ENCODE results near the gene VWA8. TPM values are rescaled to one million over a fixed set of nuclear protein-coding genes. Genes with fewer than 3 reads are reported as not detected.

The VWA8 gene
- total and polyA plus RNA-seq, 4 donors: 7.1 to 50.3 (median 12.4) TPM

DNA sequence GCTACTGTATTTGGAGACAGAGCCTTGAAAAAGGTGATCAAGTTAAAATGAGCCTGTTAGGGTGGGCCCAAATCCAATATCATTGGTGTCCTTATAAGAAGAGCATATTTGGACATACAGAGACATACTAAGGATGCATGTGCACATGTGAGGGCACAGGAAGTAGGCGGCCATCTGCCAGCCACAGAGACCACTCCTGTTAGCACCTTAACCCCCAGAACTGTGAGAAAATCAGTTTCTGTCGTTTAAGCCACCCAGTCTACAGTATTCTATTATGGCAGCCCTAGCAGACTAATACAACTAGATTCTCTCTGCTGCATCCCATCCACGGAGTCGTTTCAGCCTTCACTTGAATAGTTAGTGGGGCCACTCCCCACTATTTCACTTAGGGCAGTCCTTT lies 48.1 kb upstream of the VWA8 start:
- no peaks in the 10 kb centered on the region for H3K36me3 ChIP-seq (ENCODE audit: control insufficient read depth in 4 of 4, insufficient read depth in 3 of 4, low read depth in 1 of 4, low read length in 3 of 4)
- 92% methylated on average over 4 of the region's 4 CpGs for WGBS
- no peak overlapping the region for H3K4me3 ChIP-seq (ENCODE audit: low read depth in 1 of 3, low read length in 3 of 3)
- no peaks in the 10 kb centered on the region for H3K27me3 ChIP-seq (ENCODE audit: control insufficient read depth in 4 of 4, insufficient read depth in 4 of 4, low read length in 3 of 4)
- H3K27ac ChIP-seq (ENCODE audit: low read depth in 1 of 2, low read length in 2 of 2): no peak overlapping the region
- H3K9ac ChIP-seq (ENCODE audit: low read depth in 1 of 2, low read length in 2 of 2): no peak overlapping the region
- no peaks in the 10 kb centered on the region for H3K9me3 ChIP-seq (ENCODE audit: control insufficient read depth in 4 of 4, low read length in 3 of 4)
- H3K4me1 ChIP-seq (ENCODE audit: control insufficient read depth in 4 of 4, insufficient read depth in 4 of 4, low read length in 3 of 4): peaks cover 0 to 5% (median 2%) of the 10 kb centered on the region in 4 donors
- TF ChIP-seq, protein P1, sequence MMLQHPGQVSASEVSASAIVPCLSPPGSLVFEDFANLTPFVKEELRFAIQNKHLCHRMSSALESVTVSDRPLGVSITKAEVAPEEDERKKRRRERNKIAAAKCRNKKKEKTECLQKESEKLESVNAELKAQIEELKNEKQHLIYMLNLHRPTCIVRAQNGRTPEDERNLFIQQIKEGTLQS (IDR thresholded peaks at IDR 0.05): no peak
- no peak for TF ChIP-seq HNF4A (conservative IDR thresholded peaks at IDR 0.05)
- no peak for TF ChIP-seq YY1 (IDR thresholded peaks at IDR 0.05)
- no peak for TF ChIP-seq SP1 (IDR thresholded peaks at IDR 0.05)
- TF ChIP-seq, protein P2, sequence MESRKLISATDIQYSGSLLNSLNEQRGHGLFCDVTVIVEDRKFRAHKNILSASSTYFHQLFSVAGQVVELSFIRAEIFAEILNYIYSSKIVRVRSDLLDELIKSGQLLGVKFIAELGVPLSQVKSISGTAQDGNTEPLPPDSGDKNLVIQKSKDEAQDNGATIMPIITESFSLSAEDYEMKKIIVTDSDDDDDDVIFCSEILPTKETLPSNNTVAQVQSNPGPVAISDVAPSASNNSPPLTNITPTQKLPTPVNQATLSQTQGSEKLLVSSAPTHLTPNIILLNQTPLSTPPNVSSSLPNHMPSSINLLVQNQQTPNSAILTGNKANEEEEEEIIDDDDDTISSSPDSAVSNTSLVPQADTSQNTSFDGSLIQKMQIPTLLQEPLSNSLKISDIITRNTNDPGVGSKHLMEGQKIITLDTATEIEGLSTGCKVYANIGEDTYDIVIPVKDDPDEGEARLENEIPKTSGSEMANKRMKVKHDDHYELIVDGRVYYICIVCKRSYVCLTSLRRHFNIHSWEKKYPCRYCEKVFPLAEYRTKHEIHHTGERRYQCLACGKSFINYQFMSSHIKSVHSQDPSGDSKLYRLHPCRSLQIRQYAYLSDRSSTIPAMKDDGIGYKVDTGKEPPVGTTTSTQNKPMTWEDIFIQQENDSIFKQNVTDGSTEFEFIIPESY (IDR thresholded peaks at IDR 0.05): no peak
- TF ChIP-seq JUND (IDR thresholded peaks at IDR 0.05): no peak
- TF ChIP-seq TAF1 (conservative IDR thresholded peaks at IDR 0.05): no peak
- TF ChIP-seq, protein P3, sequence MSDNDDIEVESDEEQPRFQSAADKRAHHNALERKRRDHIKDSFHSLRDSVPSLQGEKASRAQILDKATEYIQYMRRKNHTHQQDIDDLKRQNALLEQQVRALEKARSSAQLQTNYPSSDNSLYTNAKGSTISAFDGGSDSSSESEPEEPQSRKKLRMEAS (IDR thresholded peaks at IDR 0.05): no peak
- TF ChIP-seq RAD21 (IDR thresholded peaks at IDR 0.05): no peak
- TF ChIP-seq GABPA (IDR thresholded peaks at IDR 0.05 in 1 of 2, conservative IDR thresholded peaks at IDR 0.05 in 1 of 2): no peak
- no peak for DNase-seq (ENCODE audit: low spot score)

DNA sequence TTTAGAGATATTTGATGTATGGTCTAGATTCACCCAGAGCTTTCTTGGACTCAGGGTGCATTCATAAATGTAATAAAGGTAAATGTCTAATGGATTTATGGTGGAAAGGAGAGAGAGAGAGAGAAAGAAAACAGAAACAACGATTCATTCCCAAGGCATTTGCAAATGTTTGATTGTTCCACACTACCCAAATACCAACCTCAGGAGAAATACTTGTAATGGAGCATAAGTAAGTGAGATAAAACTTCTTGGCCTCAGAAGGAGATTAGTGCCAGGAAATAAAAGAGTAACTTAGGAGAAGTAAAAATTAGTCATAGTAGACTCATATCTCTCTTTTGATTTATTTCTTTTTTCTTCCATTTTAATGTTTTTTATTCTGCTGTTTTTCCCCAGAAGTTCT lies 46.9 kb upstream of the VWA8 start:
- Histone ChIP-seq H3K4me3 (ENCODE audit: low read depth in 1 of 3, low read length in 3 of 3) (no peak overlapping the region), H3K9me3 (ENCODE audit: control insufficient read depth in 4 of 4, low read length in 3 of 4) (no peaks in the 10 kb centered on the region), H3K27me3 (ENCODE audit: control insufficient read depth in 4 of 4, insufficient read depth in 4 of 4, low read length in 3 of 4) (no peaks in the 10 kb centered on the region), H3K27ac (ENCODE audit: low read depth in 1 of 2, low read length in 2 of 2) (no peak overlapping the region), H3K9ac (ENCODE audit: low read depth in 1 of 2, low read length in 2 of 2) (no peak overlapping the region), H3K36me3 (ENCODE audit: control insufficient read depth in 4 of 4, insufficient read depth in 3 of 4, low read depth in 1 of 4, low read length in 3 of 4) (no peaks in the 10 kb centered on the region), H3K4me1 (ENCODE audit: control insufficient read depth in 4 of 4, insufficient read depth in 4 of 4, low read length in 3 of 4) (peaks cover 0 to 5% (median 2%) of the 10 kb centered on the region in 4 donors)
- TF ChIP-seq GABPA (IDR thresholded peaks at IDR 0.05 in 1 of 2, conservative IDR thresholded peaks at IDR 0.05 in 1 of 2): no peak
- no peak for TF ChIP-seq SP1 (IDR thresholded peaks at IDR 0.05)
- TF ChIP-seq NR2F2 (IDR thresholded peaks at IDR 0.05): no peak
- TF ChIP-seq, protein P1 (IDR thresholded peaks at IDR 0.05): no peak
- TF ChIP-seq, protein P3 (IDR thresholded peaks at IDR 0.05): no peak
- no peak for TF ChIP-seq HNF4G (IDR thresholded peaks at IDR 0.05)
- TF ChIP-seq, protein P4, sequence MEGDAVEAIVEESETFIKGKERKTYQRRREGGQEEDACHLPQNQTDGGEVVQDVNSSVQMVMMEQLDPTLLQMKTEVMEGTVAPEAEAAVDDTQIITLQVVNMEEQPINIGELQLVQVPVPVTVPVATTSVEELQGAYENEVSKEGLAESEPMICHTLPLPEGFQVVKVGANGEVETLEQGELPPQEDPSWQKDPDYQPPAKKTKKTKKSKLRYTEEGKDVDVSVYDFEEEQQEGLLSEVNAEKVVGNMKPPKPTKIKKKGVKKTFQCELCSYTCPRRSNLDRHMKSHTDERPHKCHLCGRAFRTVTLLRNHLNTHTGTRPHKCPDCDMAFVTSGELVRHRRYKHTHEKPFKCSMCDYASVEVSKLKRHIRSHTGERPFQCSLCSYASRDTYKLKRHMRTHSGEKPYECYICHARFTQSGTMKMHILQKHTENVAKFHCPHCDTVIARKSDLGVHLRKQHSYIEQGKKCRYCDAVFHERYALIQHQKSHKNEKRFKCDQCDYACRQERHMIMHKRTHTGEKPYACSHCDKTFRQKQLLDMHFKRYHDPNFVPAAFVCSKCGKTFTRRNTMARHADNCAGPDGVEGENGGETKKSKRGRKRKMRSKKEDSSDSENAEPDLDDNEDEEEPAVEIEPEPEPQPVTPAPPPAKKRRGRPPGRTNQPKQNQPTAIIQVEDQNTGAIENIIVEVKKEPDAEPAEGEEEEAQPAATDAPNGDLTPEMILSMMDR (IDR thresholded peaks at IDR 0.05; ENCODE audit: low read depth, low read length, missing input control): no peak
- no peak for TF ChIP-seq TAF1 (conservative IDR thresholded peaks at IDR 0.05)
- TF ChIP-seq FOXA1 (IDR thresholded peaks at IDR 0.05): no peak
- no peak for TF ChIP-seq HNF4A (conservative IDR thresholded peaks at IDR 0.05)
- TF ChIP-seq YY1 (IDR thresholded peaks at IDR 0.05): no peak
- TF ChIP-seq RAD21 (IDR thresholded peaks at IDR 0.05): no peak
- TF ChIP-seq, protein P5, sequence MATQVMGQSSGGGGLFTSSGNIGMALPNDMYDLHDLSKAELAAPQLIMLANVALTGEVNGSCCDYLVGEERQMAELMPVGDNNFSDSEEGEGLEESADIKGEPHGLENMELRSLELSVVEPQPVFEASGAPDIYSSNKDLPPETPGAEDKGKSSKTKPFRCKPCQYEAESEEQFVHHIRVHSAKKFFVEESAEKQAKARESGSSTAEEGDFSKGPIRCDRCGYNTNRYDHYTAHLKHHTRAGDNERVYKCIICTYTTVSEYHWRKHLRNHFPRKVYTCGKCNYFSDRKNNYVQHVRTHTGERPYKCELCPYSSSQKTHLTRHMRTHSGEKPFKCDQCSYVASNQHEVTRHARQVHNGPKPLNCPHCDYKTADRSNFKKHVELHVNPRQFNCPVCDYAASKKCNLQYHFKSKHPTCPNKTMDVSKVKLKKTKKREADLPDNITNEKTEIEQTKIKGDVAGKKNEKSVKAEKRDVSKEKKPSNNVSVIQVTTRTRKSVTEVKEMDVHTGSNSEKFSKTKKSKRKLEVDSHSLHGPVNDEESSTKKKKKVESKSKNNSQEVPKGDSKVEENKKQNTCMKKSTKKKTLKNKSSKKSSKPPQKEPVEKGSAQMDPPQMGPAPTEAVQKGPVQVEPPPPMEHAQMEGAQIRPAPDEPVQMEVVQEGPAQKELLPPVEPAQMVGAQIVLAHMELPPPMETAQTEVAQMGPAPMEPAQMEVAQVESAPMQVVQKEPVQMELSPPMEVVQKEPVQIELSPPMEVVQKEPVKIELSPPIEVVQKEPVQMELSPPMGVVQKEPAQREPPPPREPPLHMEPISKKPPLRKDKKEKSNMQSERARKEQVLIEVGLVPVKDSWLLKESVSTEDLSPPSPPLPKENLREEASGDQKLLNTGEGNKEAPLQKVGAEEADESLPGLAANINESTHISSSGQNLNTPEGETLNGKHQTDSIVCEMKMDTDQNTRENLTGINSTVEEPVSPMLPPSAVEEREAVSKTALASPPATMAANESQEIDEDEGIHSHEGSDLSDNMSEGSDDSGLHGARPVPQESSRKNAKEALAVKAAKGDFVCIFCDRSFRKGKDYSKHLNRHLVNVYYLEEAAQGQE (IDR thresholded peaks at IDR 0.05): no peak
- no peak for TF ChIP-seq RXRA (IDR thresholded peaks at IDR 0.05)
- TF ChIP-seq, protein P2 (IDR thresholded peaks at IDR 0.05): no peak
- TF ChIP-seq FOXA2 (IDR thresholded peaks at IDR 0.05): no peak
- TF ChIP-seq EGR1 (IDR thresholded peaks at IDR 0.05; ENCODE audit: low read depth in 2 of 2): no peak
- no peak for TF ChIP-seq JUND (IDR thresholded peaks at IDR 0.05)
- 81% methylated on average over 1 of the region's 1 CpG for WGBS
- DNase-seq (ENCODE audit: low spot score): no peak
